Keratinocyte (primary cell): ENCODE measurements around the gene KIR2DL3. TPM values are rescaled to one million over a fixed set of nuclear protein-coding genes. Genes with fewer than 3 reads are reported as not detected.

ENCODE experiments used
- DNase-seq: peaks from one replicate; pipeline ENCODE4 v3.0.0-alpha.2; 2011; ENCODE audit warnings: low read depth, missing footprints, low spot score
- FAIRE-seq: peaks from 2 replicates; lab custom pipeline; 2011; peaks lifted over from hg19 to GRCh38; lab: Jason Lieb, UNC
- H2AFZ ChIP-seq: 2 replicates; pipeline ENCODE4 v1.6.0; 2012; ENCODE audit warnings: low read length, control low read depth, inconsistent platforms; ENCODE audit not compliant: control insufficient read depth
- H3K27ac ChIP-seq: 2 replicates; pipeline ENCODE4 v1.5.1; 2011; ENCODE audit warnings: low read length; ENCODE audit not compliant: control insufficient read depth, insufficient read depth
- H3K27me3 ChIP-seq: 3 replicates; pipeline ENCODE4 v1.6.0; 2011; ENCODE audit warnings: low read length; ENCODE audit not compliant: control insufficient read depth, insufficient read depth; ENCODE audit errors: extremely low read depth
- H3K36me3 ChIP-seq, 2 experiments: 2 replicates in 1 of 2; 3 replicates in 1 of 2; pipeline ENCODE4 v1.5.1; 2011; ENCODE audit warnings: low read length in 2 of 2, mild to moderate bottlenecking in 1 of 2; ENCODE audit not compliant: control insufficient read depth in 2 of 2, insufficient read depth in 2 of 2; ENCODE audit errors: extremely low read depth in 1 of 2
- H3K4me1 ChIP-seq: 3 replicates; pipeline ENCODE4 v1.5.1; 2011; ENCODE audit warnings: low read length; ENCODE audit not compliant: control insufficient read depth, insufficient read depth; ENCODE audit errors: extremely low read depth
- H3K4me2 ChIP-seq: 3 replicates; pipeline ENCODE4 v1.6.0; 2011; ENCODE audit warnings: low read depth, low read length; ENCODE audit not compliant: control insufficient read depth, insufficient read depth; ENCODE audit errors: extremely low read depth
- H3K4me3 ChIP-seq, 3 experiments: fragments of 200-600 bp in 1 of 3; sonication (generic) in 1 of 3; 2 replicates in 2 of 3; 3 replicates in 1 of 3; pipeline ENCODE4 v1.5.1; 2011 to 2016; ENCODE audit warnings: low read length in 3 of 3, mild to moderate bottlenecking in 3 of 3, control low read depth in 2 of 3, inconsistent platforms in 1 of 3, low read depth in 1 of 3, mixed read lengths in 1 of 3, mixed run types in 1 of 3, moderate library complexity in 1 of 3; ENCODE audit not compliant: control insufficient read depth in 2 of 3, insufficient read depth in 2 of 3; ENCODE audit errors: extremely low read depth in 1 of 3
- H3K79me2 ChIP-seq: 2 replicates; pipeline ENCODE4 v1.6.0; 2012; ENCODE audit warnings: low read length; ENCODE audit not compliant: control insufficient read depth, insufficient read depth
- H3K9ac ChIP-seq: 3 replicates; pipeline ENCODE4 v1.6.0; 2011; ENCODE audit warnings: low read length; ENCODE audit not compliant: control insufficient read depth, insufficient read depth; ENCODE audit errors: extremely low read depth
- H3K9me1 ChIP-seq: 3 replicates; pipeline ENCODE4 v1.6.0; 2011; ENCODE audit warnings: low read length; ENCODE audit not compliant: control insufficient read depth, insufficient read depth; ENCODE audit errors: extremely low read depth
- H3K9me3 ChIP-seq: 2 replicates; pipeline ENCODE4 v1.5.1; 2012; ENCODE audit warnings: low read depth, low read length; ENCODE audit not compliant: control insufficient read depth
- H4K20me1 ChIP-seq: 3 replicates; pipeline ENCODE4 v1.6.0; 2011; ENCODE audit warnings: low read length; ENCODE audit not compliant: control insufficient read depth, insufficient read depth; ENCODE audit errors: extremely low read depth
- CTCF ChIP-seq, 3 experiments: IDR thresholded peaks in 1 of 3; conservative IDR thresholded peaks in 1 of 3; optimal IDR thresholded peaks in 1 of 3; 2 replicates in 2 of 3; 3 replicates in 1 of 3; pipeline versions ENCODE3 to v1.5.1; 2011; ENCODE audit warnings: low read length in 3 of 3, mild to moderate bottlenecking in 3 of 3, moderate library complexity in 2 of 3, control low read depth in 1 of 3, inconsistent platforms in 1 of 3; ENCODE audit not compliant: insufficient read depth in 2 of 3; ENCODE audit errors: extremely low read depth in 1 of 3
- EZH2 ChIP-seq: IDR thresholded peaks from one replicate; pipeline ENCODE4 v1.6.1; 2012; ENCODE audit warnings: inconsistent platforms, mild to moderate bottlenecking, low read length, moderate library complexity
- dilution Hi-C: fragments of 300-500 bp; cut with MboI; formaldehyde crosslinking; loops from one replicate; pipeline ENCODE4 v1.7.0; 2020; ENCODE audit warnings: low sequenced_read_pairs; ENCODE audit not compliant: extremely low pct_ligation_motif_present
- polyA plus RNA-seq, 5 experiments: library from polyadenylated mRNA; depleted of rRNA in 3 of 5; stranded (reverse) in 3 of 5; stranded (forward) in 1 of 5; unstranded in 1 of 5; fragments of >200 nt; gene quantifications; 1 replicate in 1 of 5; 2 replicates in 3 of 5; 3 replicates in 1 of 5; pipeline versions ENCODE4 v1.2.1 to v1.2.3, GENCODE V29; 2011 to 2012; ENCODE audit warnings: missing spikeins in 2 of 5, low read depth in 1 of 5, low replicate concordance in 1 of 5

KIR2DL3 gene
- polyA plus RNA-seq, 1 donor (not counting 4 experiments of a cell fraction or from before 2014, with no cell fraction given), result not detected

GRCh38 chr19:54692298-54692615, 46.1 kb upstream of the KIR2DL3 start:
- H3K9me3 ChIP-seq, result no peaks in the 10 kb centered on the region
- no peak overlapping the region for H3K9ac ChIP-seq
- H2AFZ ChIP-seq, result no peak overlapping the region
- no peak overlapping the region for H3K4me3 ChIP-seq
- no peaks in the 10 kb centered on the region for H3K36me3 ChIP-seq
- H3K9me1 ChIP-seq, result no peaks in the 10 kb centered on the region
- no peaks in the 10 kb centered on the region for H3K79me2 ChIP-seq
- dilution Hi-C loops, result no loop called here
- FAIRE-seq (no peak), DNase-seq (no peak)
- H4K20me1 ChIP-seq, result no peaks in the 10 kb centered on the region
- no peaks in the 10 kb centered on the region for H3K4me1 ChIP-seq
- no peak overlapping the region for H3K4me2 ChIP-seq
- TF ChIP-seq CTCF (optimal IDR thresholded peaks at IDR 0.05 in 1 of 3, IDR thresholded peaks at IDR 0.05 in 1 of 3, conservative IDR thresholded peaks at IDR 0.05 in 1 of 3; ENCODE audit: extremely low read depth in 1 of 3, insufficient read depth in 2 of 3, low read length in 3 of 3) (no peak), EZH2 (no peak)
- no peaks in the 10 kb centered on the region for H3K27me3 ChIP-seq
- H3K27ac ChIP-seq, result no peak overlapping the region

DNA sequence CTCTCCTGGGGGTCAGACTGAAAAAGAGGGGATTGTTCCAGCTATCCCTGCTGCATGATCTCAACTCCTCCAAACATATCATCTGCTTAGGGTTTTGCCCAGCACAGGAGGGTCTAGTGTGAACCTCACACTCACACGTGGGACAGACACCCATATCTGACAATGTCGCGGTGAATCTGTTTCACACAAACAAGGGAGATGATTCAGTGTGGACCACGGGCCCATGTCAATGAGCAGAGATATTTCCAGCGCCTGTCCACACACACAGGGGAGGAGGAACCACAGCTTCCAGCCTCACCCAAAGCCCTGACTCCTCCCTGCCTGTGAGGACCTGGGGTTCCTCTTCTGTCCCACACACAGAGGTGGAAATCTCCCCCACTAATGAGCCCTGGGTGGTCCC, 43.7 kb upstream of the KIR2DL3 start:
- dilution Hi-C loops, result no loop called here
- Histone ChIP-seq H3K4me2 (no peak overlapping the region), H3K4me1 (no peaks in the 10 kb centered on the region), H4K20me1 (no peaks in the 10 kb centered on the region), H3K27ac (no peak overlapping the region), H3K9me3 (no peaks in the 10 kb centered on the region), H3K36me3 (no peaks in the 10 kb centered on the region), H3K9ac (no peak overlapping the region), H3K79me2 (no peaks in the 10 kb centered on the region), H2AFZ (no peak overlapping the region), H3K4me3 (no peak overlapping the region), H3K27me3 (no peaks in the 10 kb centered on the region), H3K9me1 (no peaks in the 10 kb centered on the region)
- TF ChIP-seq EZH2 (no peak), CTCF (optimal IDR thresholded peaks at IDR 0.05 in 1 of 3, IDR thresholded peaks at IDR 0.05 in 1 of 3, conservative IDR thresholded peaks at IDR 0.05 in 1 of 3; ENCODE audit: extremely low read depth in 1 of 3, insufficient read depth in 2 of 3, low read length in 3 of 3) (no peak)
- FAIRE-seq, result no peak
- no peak for DNase-seq
